ENCODE measurements around the gene EIF4E1B.

DNA sequence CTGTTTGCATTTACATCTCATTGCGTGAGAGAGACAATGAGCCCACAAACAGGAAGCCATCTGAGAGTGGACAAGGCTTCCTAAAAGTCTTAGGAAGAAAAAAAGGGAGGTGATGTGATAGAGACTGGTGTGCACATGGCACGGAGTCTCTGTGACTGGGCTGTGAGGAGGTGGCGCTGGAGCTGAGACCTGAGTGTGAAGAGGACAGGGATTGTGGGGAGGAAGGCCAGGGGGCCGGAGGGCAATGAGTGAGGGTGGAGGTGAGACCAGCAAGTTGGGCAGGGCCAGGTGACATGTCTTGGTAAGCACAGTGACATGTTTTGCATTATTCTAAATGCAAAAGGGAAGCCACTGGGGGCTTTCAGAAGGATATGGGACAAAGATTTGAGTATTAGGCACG is 61.9 kb downstream of the EIF4E1B start:
- no peak for TF ChIP-seq POLR2A (IDR thresholded peaks at IDR 0.05)
- no peak for TF ChIP-seq CTCF (IDR thresholded peaks at IDR 0.05)
